ENCODE data around the gene RNF166. TPM values are rescaled to one million over a fixed set of nuclear protein-coding genes. Genes with fewer than 3 reads are reported as not detected.

The RNF166 gene
- polyA plus RNA-seq, 1 experiment, result 6.8 TPM

GRCh38 chr16:88742896-88743605 lies 36.8 kb upstream of the RNF166 start:
- H3K4me3 ChIP-seq (ENCODE audit: low read depth, low read length), result no peak overlapping the region
- CTCF ChIA-PET, result interaction anchor here (0.6 to 1.7 kb wide), 25 partner anchors 8 to 434 kb away, joined by 3 to 7 read pairs (median 4); partner anchors contain the start of genes APRT and PIEZO1
- no peaks in the 10 kb centered on the region for H3K9me3 ChIP-seq (ENCODE audit: control insufficient read depth, insufficient read depth, low read length)
- H3K27ac ChIP-seq (ENCODE audit: low read depth, low read length), result no peak overlapping the region
- H3K27me3 ChIP-seq (ENCODE audit: control insufficient read depth, insufficient read depth, low read length), result no peaks in the 10 kb centered on the region
- DNase-seq (ENCODE audit: low read depth, low spot score), result no peak
- TF ChIP-seq, protein P1, sequence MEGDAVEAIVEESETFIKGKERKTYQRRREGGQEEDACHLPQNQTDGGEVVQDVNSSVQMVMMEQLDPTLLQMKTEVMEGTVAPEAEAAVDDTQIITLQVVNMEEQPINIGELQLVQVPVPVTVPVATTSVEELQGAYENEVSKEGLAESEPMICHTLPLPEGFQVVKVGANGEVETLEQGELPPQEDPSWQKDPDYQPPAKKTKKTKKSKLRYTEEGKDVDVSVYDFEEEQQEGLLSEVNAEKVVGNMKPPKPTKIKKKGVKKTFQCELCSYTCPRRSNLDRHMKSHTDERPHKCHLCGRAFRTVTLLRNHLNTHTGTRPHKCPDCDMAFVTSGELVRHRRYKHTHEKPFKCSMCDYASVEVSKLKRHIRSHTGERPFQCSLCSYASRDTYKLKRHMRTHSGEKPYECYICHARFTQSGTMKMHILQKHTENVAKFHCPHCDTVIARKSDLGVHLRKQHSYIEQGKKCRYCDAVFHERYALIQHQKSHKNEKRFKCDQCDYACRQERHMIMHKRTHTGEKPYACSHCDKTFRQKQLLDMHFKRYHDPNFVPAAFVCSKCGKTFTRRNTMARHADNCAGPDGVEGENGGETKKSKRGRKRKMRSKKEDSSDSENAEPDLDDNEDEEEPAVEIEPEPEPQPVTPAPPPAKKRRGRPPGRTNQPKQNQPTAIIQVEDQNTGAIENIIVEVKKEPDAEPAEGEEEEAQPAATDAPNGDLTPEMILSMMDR (IDR thresholded peaks at IDR 0.05; ENCODE audit: low read depth, low read length), result no peak
- POLR2A ChIA-PET, result no interaction called here

DNA sequence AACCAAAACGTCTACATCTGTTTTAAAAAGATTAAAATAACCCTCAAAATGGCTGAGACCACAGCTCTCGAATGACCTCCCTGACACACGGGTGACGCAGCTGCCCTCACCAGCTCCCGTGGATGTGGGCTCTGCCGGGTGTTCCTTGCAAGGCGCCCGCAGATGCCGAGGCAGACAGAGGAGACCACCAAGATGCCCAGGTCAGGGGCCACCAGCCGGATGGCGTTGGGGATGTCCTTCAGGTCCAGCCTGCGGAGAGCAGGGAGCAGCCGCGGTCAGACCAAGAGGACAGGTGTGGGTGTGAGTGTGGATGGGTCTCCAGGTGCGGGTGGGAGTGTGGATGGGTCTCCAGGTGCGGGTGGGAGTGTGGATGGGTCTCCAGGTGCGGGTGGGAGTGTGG lies 35.2 kb upstream of the RNF166 start:
- no peak for DNase-seq (ENCODE audit: low read depth, low spot score)
- Histone ChIP-seq H3K4me3 (ENCODE audit: low read depth, low read length) (no peak overlapping the region), H3K27ac (ENCODE audit: low read depth, low read length) (no peak overlapping the region), H3K27me3 (ENCODE audit: control insufficient read depth, insufficient read depth, low read length) (no peaks in the 10 kb centered on the region), H3K9me3 (ENCODE audit: control insufficient read depth, insufficient read depth, low read length) (no peaks in the 10 kb centered on the region; the same call in 1 of the 2 replicates)
- CTCF ChIA-PET, result interaction anchor here (0.6 kb wide), 1 partner anchor 53 kb away, joined by 10 read pairs; no protein-coding TSS in a partner anchor
- TF ChIP-seq, protein P1 (IDR thresholded peaks at IDR 0.05; ENCODE audit: low read depth, low read length), result no peak
- POLR2A ChIA-PET, result no interaction called here

DNA sequence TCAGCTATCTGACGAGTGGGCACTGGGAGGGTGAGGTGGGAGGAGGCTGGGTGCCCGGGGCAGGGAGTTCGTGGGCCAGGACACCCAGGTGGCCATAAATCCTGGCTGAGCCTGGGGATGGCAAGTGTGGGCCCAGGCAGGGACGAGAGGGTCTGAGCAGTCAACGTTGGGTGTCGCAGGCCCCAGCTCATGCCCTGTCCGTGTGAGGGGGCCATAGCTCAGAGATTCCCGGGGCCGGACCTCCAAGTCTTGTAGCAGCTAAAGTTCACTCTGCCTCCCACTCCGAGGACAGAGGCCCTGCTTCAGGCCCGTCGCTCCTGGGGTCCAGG lies 34.5 kb upstream of the RNF166 start:
- ChIA-PET POLR2A (no interaction called here), CTCF (interaction anchor here (0.6 kb wide), 1 partner anchor 54 kb away, joined by 10 read pairs; no protein-coding TSS in a partner anchor)
- no peaks in the 10 kb centered on the region; the same call in 1 of the 2 replicates for H3K9me3 ChIP-seq (ENCODE audit: control insufficient read depth, insufficient read depth, low read length)
- TF ChIP-seq, protein P1 (IDR thresholded peaks at IDR 0.05; ENCODE audit: low read depth, low read length), result no peak
- DNase-seq (ENCODE audit: low read depth, low spot score), result no peak
- H3K27ac ChIP-seq (ENCODE audit: low read depth, low read length), result no peak overlapping the region
- no peaks in the 10 kb centered on the region for H3K27me3 ChIP-seq (ENCODE audit: control insufficient read depth, insufficient read depth, low read length)
- no peak overlapping the region for H3K4me3 ChIP-seq (ENCODE audit: low read depth, low read length)

DNA sequence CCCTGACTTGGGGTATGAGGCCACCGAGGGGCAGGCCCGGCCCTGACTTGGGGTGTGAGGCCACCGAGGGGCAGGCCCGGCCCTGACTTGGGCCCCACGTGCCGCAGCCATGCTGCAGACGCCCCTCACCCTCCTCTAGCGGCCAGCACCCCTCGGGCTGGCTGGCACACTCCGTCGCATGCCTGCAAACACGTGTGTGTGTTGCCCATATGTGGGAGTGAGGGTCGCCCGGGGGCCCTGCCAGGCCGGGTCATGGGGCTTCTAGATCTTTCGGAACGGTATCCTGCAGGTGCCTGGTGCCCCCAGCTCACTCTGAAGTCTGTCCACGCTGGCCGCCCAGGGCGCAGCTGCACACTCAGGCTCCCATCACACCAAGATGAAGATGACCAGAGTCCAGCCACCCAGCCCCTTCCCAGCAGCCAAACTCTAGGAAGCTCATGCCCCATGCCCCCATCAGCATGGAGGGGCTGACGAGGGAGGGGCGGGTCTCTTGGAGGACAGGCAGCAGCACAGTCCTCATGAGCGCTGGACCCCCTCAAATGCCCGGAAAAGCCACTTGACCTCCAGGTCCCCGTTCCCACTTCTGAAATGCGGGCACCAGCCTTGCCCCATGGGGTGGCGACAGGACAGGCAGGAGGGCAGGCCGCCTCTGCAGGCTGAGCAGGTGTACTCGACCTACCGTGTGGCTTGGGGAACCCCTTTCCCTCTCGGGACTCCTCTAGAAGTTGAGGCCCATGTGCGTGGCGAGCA lies 33.9 kb upstream of the RNF166 start:
- Histone ChIP-seq H3K4me3 (ENCODE audit: low read depth, low read length) (no peak overlapping the region), H3K9me3 (ENCODE audit: control insufficient read depth, insufficient read depth, low read length) (no peaks in the 10 kb centered on the region; the same call in 1 of the 2 replicates), H3K27ac (ENCODE audit: low read depth, low read length) (no peak overlapping the region), H3K27me3 (ENCODE audit: control insufficient read depth, insufficient read depth, low read length) (no peaks in the 10 kb centered on the region)
- CTCF ChIA-PET, result interaction anchor here (0.6 kb wide), 1 partner anchor 60 kb away, joined by 4 read pairs; no protein-coding TSS in a partner anchor
- DNase-seq (ENCODE audit: low read depth, low spot score), result no peak
- POLR2A ChIA-PET, result no interaction called here
- TF ChIP-seq, protein P1 (IDR thresholded peaks at IDR 0.05; ENCODE audit: low read depth, low read length), result no peak
